ENCODE results near the gene UNC80.

Gene UNC80

DNA sequence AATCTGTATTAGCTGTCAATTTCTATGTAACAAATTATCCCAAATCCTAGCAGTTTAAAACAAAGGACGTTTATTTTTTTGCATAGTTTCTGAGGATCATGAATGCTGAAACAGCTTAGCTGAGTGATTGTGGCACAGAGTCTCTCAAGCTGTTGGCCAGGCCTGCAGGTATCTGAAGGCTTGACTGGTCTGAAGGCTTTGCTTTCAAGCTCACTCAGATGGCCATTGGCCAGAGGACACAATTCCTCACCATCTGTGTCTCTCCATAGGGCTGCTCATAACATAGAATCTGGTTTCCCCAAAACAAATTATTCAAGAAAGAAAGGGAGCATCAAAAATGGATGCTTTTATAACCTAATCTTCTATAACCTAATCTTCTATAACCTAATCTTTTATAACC lies 33.7 kb downstream of the UNC80 start:
- Histone ChIP-seq H3F3A (ENCODE audit: insufficient read depth, low read length) (no peaks in the 10 kb centered on the region), H3K9me2 (replicated peaks; ENCODE audit: insufficient read depth, low read length) (no peaks in the 10 kb centered on the region)

DNA sequence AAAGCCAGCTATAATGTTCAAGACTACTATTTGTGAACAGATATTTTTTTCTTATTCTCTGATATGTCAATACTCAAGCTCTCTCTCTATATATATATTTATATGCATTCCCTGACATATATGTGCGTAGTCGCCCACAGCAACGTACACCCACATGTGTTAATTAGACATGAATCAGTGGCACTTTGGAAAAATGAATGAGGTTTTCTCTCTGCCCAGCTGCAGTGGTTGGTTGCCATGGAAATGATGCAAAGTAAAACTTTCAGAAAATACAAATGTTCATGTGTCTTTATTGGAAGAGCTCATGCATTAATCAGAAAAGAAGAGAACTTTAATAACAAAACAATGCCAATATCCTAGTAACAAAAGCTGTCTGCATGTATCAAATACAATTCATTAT lies 34.7 kb downstream of the UNC80 start:
- H3K9me3 ChIP-seq (replicated peaks; ENCODE audit: insufficient read depth, low read length), result no peaks in the 10 kb centered on the region

More for the DNA sequence above, 33.7 kb downstream of the UNC80 start:
- TF ChIP-seq, protein P1, sequence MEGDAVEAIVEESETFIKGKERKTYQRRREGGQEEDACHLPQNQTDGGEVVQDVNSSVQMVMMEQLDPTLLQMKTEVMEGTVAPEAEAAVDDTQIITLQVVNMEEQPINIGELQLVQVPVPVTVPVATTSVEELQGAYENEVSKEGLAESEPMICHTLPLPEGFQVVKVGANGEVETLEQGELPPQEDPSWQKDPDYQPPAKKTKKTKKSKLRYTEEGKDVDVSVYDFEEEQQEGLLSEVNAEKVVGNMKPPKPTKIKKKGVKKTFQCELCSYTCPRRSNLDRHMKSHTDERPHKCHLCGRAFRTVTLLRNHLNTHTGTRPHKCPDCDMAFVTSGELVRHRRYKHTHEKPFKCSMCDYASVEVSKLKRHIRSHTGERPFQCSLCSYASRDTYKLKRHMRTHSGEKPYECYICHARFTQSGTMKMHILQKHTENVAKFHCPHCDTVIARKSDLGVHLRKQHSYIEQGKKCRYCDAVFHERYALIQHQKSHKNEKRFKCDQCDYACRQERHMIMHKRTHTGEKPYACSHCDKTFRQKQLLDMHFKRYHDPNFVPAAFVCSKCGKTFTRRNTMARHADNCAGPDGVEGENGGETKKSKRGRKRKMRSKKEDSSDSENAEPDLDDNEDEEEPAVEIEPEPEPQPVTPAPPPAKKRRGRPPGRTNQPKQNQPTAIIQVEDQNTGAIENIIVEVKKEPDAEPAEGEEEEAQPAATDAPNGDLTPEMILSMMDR (IDR thresholded peaks at IDR 0.05; ENCODE audit: low read length), result no peak
- TF ChIP-seq EZH2phosphoT487 (IDR thresholded peaks at IDR 0.05; ENCODE audit: low read length), result no peak
- no peak for TF ChIP-seq EZH2 (optimal IDR thresholded peaks at IDR 0.05; ENCODE audit: low read depth, low read length)
- Histone ChIP-seq H3K4me1 (ENCODE audit: low read length) (no peaks in the 10 kb centered on the region), H3K4me2 (ENCODE audit: low read depth, low read length) (no peak overlapping the region), H3K27ac (ENCODE audit: low read length) (no peak overlapping the region), H2AFZ (ENCODE audit: low read length) (no peak overlapping the region), H3K27me3 (replicated peaks; ENCODE audit: insufficient read depth, low read length) (no peaks in the 10 kb centered on the region), H3K79me2 (ENCODE audit: low read length) (no peaks in the 10 kb centered on the region), H4K20me1 (ENCODE audit: insufficient read depth, low read length) (no peaks in the 10 kb centered on the region), H3K9me3 (replicated peaks; ENCODE audit: insufficient read depth, low read length) (no peaks in the 10 kb centered on the region), H3K9ac (ENCODE audit: low read length) (no peak overlapping the region), H3K36me3 (replicated peaks; ENCODE audit: insufficient read depth, low read length) (no peaks in the 10 kb centered on the region), H3K4me3 (ENCODE audit: low read length) (no peak overlapping the region)
- no peak for DNase-seq

DNA sequence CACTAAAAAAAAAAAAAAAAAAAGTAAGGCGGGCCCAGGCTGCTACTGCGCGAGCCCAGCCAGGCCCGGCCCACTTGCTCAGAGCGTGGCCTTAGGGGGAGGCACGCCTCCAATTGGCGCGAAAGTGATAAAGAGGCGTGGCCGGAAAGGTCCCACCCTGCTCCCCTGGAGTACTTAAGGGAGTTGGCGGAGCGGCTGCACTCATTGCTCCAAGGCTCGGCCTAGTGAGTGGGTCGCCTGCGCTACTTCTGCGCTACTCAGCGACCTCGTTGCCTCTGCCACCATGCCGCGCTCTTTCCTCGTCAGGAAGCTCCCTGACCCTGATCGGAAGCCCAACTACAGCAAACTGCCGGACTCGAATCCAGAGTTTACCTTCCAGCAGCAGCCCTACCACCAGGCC lies 36.9 kb downstream of the UNC80 start:
- Histone ChIP-seq H2AFZ (ENCODE audit: low read length) (no peak overlapping the region), H3K4me3 (ENCODE audit: low read length) (no peak overlapping the region), H3F3A (ENCODE audit: insufficient read depth, low read length) (no peaks in the 10 kb centered on the region), H3K36me3 (replicated peaks; ENCODE audit: insufficient read depth, low read length) (no peaks in the 10 kb centered on the region), H4K20me1 (ENCODE audit: insufficient read depth, low read length) (no peaks in the 10 kb centered on the region), H3K9me2 (replicated peaks; ENCODE audit: insufficient read depth, low read length) (no peaks in the 10 kb centered on the region), H3K9me3 (replicated peaks; ENCODE audit: insufficient read depth, low read length) (no peaks in the 10 kb centered on the region), H3K9ac (ENCODE audit: low read length) (no peak overlapping the region), H3K79me2 (ENCODE audit: low read length) (no peaks in the 10 kb centered on the region), H3K4me1 (ENCODE audit: low read length) (no peaks in the 10 kb centered on the region), H3K27ac (ENCODE audit: low read length) (no peak overlapping the region), H3K27me3 (replicated peaks; ENCODE audit: insufficient read depth, low read length) (no peaks in the 10 kb centered on the region), H3K4me2 (ENCODE audit: low read depth, low read length) (no peak overlapping the region)
- no peak for DNase-seq
- TF ChIP-seq EZH2phosphoT487 (IDR thresholded peaks at IDR 0.05; ENCODE audit: low read length) (no peak), EZH2 (optimal IDR thresholded peaks at IDR 0.05; ENCODE audit: low read depth, low read length) (no peak)
- TF ChIP-seq, protein P1 (IDR thresholded peaks at IDR 0.05; ENCODE audit: low read length), result no peak

More for the DNA sequence above, 34.7 kb downstream of the UNC80 start:
- Histone ChIP-seq H4K20me1 (ENCODE audit: insufficient read depth, low read length) (no peaks in the 10 kb centered on the region), H3K27me3 (replicated peaks; ENCODE audit: insufficient read depth, low read length) (no peaks in the 10 kb centered on the region), H3K27ac (ENCODE audit: low read length) (no peak overlapping the region), H3K9me2 (replicated peaks; ENCODE audit: insufficient read depth, low read length) (no peaks in the 10 kb centered on the region), H3K79me2 (ENCODE audit: low read length) (no peaks in the 10 kb centered on the region), H3K4me2 (ENCODE audit: low read depth, low read length) (no peak overlapping the region), H3K4me1 (ENCODE audit: low read length) (no peaks in the 10 kb centered on the region), H3K4me3 (ENCODE audit: low read length) (no peak overlapping the region), H3K9ac (ENCODE audit: low read length) (no peak overlapping the region), H3F3A (ENCODE audit: insufficient read depth, low read length) (no peaks in the 10 kb centered on the region), H3K36me3 (replicated peaks; ENCODE audit: insufficient read depth, low read length) (no peaks in the 10 kb centered on the region), H2AFZ (ENCODE audit: low read length) (no peak overlapping the region)
- no peak for DNase-seq
- TF ChIP-seq, protein P1 (IDR thresholded peaks at IDR 0.05; ENCODE audit: low read length), result no peak
- TF ChIP-seq EZH2 (optimal IDR thresholded peaks at IDR 0.05; ENCODE audit: low read depth, low read length) (no peak), EZH2phosphoT487 (IDR thresholded peaks at IDR 0.05; ENCODE audit: low read length) (no peak)

All from MM.1S (cell line).